A673 (cell line): Measurements from ENCODE around the gene STK11. TPM values are rescaled to one million over a fixed set of nuclear protein-coding genes. Genes with fewer than 3 reads are reported as not detected.

Experiments used
- BruUV-seq: library from RNA; stranded (reverse); fragments of 400-500 nt; replicated peaks from 2 replicates; lab custom pipeline; 2021; lab: Mats Ljungman, UMichigan
- CTCF ChIA-PET: fragments of 300-600 bp; sonication (Branson Sonifier 250); formaldehyde crosslinking; loops from one replicate; lab custom pipeline; 2022; ENCODE audit warnings: antibody characterized with exemption; lab: Charles Lee
- POLR2A ChIA-PET: fragments of 300-600 bp; sonication (Branson Sonifier 250); formaldehyde crosslinking; loops from one replicate; lab custom pipeline; 2022; ENCODE audit warnings: antibody characterized with exemption; ENCODE audit not compliant: low non-redundant PET; lab: Charles Lee
- DNase-seq: peaks from one replicate; pipeline ENCODE4 v3.0.0-alpha.2; 2015; ENCODE audit warnings: low spot score
- H3K27ac ChIP-seq: fragments of 200-600 bp; sonication (generic); 2 replicates; pipeline ENCODE4 v1.5.1; 2016; ENCODE audit warnings: mixed run types, low read depth, mild to moderate bottlenecking, mixed read lengths, antibody characterized with exemption, low read length; ENCODE audit not compliant: poor library complexity, severe bottlenecking
- H3K27me3 ChIP-seq: fragments of 200-600 bp; sonication (generic); replicated peaks from 2 replicates; pipeline ENCODE4 v1.6.1; 2017; ENCODE audit warnings: mixed run types, low read depth, mild to moderate bottlenecking, mixed read lengths, antibody characterized with exemption, low read length; ENCODE audit not compliant: insufficient read depth, poor library complexity
- H3K36me3 ChIP-seq: fragments of 200-600 bp; sonication (generic); 2 replicates; pipeline ENCODE4 v1.6.1; 2016; ENCODE audit warnings: mixed run types, mild to moderate bottlenecking, mixed read lengths, antibody characterized with exemption, low read length; ENCODE audit not compliant: insufficient read depth, poor library complexity, severe bottlenecking
- H3K4me1 ChIP-seq: fragments of 200-600 bp; sonication (generic); 2 replicates; pipeline ENCODE4 v1.6.1; 2017; ENCODE audit warnings: mixed run types, mild to moderate bottlenecking, mixed read lengths, antibody characterized with exemption, low read length; ENCODE audit not compliant: insufficient read depth, poor library complexity, severe bottlenecking
- H3K4me3 ChIP-seq: fragments of 200-600 bp; sonication (generic); 2 replicates; pipeline ENCODE4 v1.5.1; 2016; ENCODE audit warnings: low read depth, mixed run types, mild to moderate bottlenecking, mixed read lengths, low read length; ENCODE audit not compliant: poor library complexity, severe bottlenecking
- H3K9me3 ChIP-seq: fragments of 200-600 bp; sonication (generic); 2 replicates; pipeline ENCODE4 v1.6.1; 2016; ENCODE audit warnings: mixed run types, low read depth, mild to moderate bottlenecking, mixed read lengths, antibody characterized with exemption, low read length; ENCODE audit not compliant: poor library complexity, severe bottlenecking
- CTCF ChIP-seq: fragments of 300-800, 200-600 bp; sonication (generic); conservative IDR thresholded peaks from 2 replicates; pipeline ENCODE4 v1.5.1; 2017; ENCODE audit warnings: low read depth, mild to moderate bottlenecking, antibody characterized with exemption, low read length, moderate library complexity, mixed read lengths
- EZH2 ChIP-seq: fragments of 200-600 bp; sonication (generic); IDR thresholded peaks from 2 replicates; pipeline ENCODE4 v1.6.1; 2017; ENCODE audit warnings: borderline replicate concordance, low read depth, mild to moderate bottlenecking, mixed read lengths, antibody characterized with exemption, low read length; ENCODE audit not compliant: poor library complexity, severe bottlenecking
- intact Hi-C: fragments of 100-400 bp; cut with micrococcal nuclease; formaldehyde crosslinking; loops from one replicate; pipeline ENCODE4 v1.10.0; 2022; ENCODE audit not compliant: unreplicated experiment
- total RNA-seq: library from RNA; stranded (reverse); gene quantifications from 2 replicates; pipeline ENCODE4 v1.2.3, GENCODE V29; 2021

STK11 gene
- total RNA-seq, 1 experiment from 2014 or later: 64.9 TPM

- CTCF ChIA-PET: no interaction called here
- no peaks in the 10 kb centered on the region for H3K9me3 ChIP-seq
- peaks cover 84% of the 10 kb centered on the region for H3K4me1 ChIP-seq
- TSS peak; percentile 48 for BruUV-seq
- no peak for TF ChIP-seq CTCF
- TF ChIP-seq EZH2: no peak
- POLR2A ChIA-PET: no interaction called here
- peaks cover 48% of the 10 kb centered on the region for H3K36me3 ChIP-seq
- intact Hi-C loops: loop anchor here (10.0 kb wide), 2 partner anchors 174 to 324 kb away; partner anchors contain the start of gene MBD3
- no peaks in the 10 kb centered on the region for H3K27me3 ChIP-seq
- peak overlapping the region; percentile 58 for H3K4me3 ChIP-seq
- no peak for DNase-seq
- H3K27ac ChIP-seq: peak overlapping the region; percentile 99
These were observed 64.8 kb downstream of the STK11 start for GRCh38 chr19:1270213-1270853.

- Histone ChIP-seq H3K9me3 (no peaks in the 10 kb centered on the region), H3K36me3 (peaks cover 48% of the 10 kb centered on the region), H3K27me3 (no peaks in the 10 kb centered on the region), H3K4me3 (peak overlapping the region; percentile 58), H3K27ac (peak overlapping the region; percentile 99), H3K4me1 (peaks cover 79% of the 10 kb centered on the region)
- intact Hi-C loops: loop anchor here (10.0 kb wide), 2 partner anchors 174 to 324 kb away; partner anchors contain the start of gene MBD3
- no TSS peak for BruUV-seq
- no peak for DNase-seq
- POLR2A ChIA-PET: no interaction called here
- CTCF ChIA-PET: no interaction called here
- TF ChIP-seq EZH2: no peak
- no peak for TF ChIP-seq CTCF
These were observed 65.4 kb downstream of the STK11 start for GRCh38 chr19:1270854-1271527.

- TF ChIP-seq CTCF: no peak
- H3K27ac ChIP-seq: peak overlapping the region; percentile 99
- peaks cover 75% of the 10 kb centered on the region for H3K4me1 ChIP-seq
- peaks cover 48% of the 10 kb centered on the region for H3K36me3 ChIP-seq
- no peak for DNase-seq
- no TSS peak for BruUV-seq
- H3K27me3 ChIP-seq: no peaks in the 10 kb centered on the region
- intact Hi-C loops: loop anchor here (10.0 kb wide), 2 partner anchors 173 to 323 kb away; partner anchors contain the start of gene MBD3
- CTCF ChIA-PET: interaction anchor here (0.9 kb wide), 1 partner anchor 100 kb away, joined by 6 read pairs; no protein-coding TSS in a partner anchor
- POLR2A ChIA-PET: interaction anchor here (0.6 kb wide), 1 partner anchor 199 kb away, joined by 3 read pairs; no protein-coding TSS in a partner anchor
- no peaks in the 10 kb centered on the region for H3K9me3 ChIP-seq
- peak overlapping the region; percentile 58 for H3K4me3 ChIP-seq
These were observed 66.2 kb downstream of the STK11 start for GRCh38 chr19:1271528-1272422.
